GM13977 (cell line): Measurements from ENCODE around the gene FBXL15.

Source experiments
- DNase-seq: peaks from one replicate; pipeline ENCODE4 v3.0.0; 2012; ENCODE audit warnings: low spot score
- CTCF ChIP-seq: IDR thresholded peaks from 2 replicates; pipeline ENCODE4 v1.5.1; 2012; ENCODE audit warnings: mild to moderate bottlenecking, control low read depth; ENCODE audit not compliant: insufficient read depth; ENCODE audit errors: extremely low read depth, missing control alignments
- in situ Hi-C: fragments of 300-500 bp; cut with MboI; formaldehyde crosslinking; loops from one replicate; pipeline ENCODE4 v1.12.0; 2022; ENCODE audit warnings: low sequenced_read_pairs, low pct_unique_long_range_greater_than_20kb, mixed read lengths, inconsistent platforms; ENCODE audit not compliant: unreplicated experiment

FBXL15 gene

GRCh38 chr10:102402512-102402896 lies 18.1 kb upstream of the FBXL15 start:
- TF ChIP-seq CTCF, result no peak
- in situ Hi-C loops, result no loop called here
- no peak for DNase-seq

- no peak for TF ChIP-seq CTCF
- no peak for DNase-seq
- in situ Hi-C loops, result no loop called here
Observed at GRCh38 chr10:102403115-102403514, 17.5 kb upstream of the FBXL15 start.

GRCh38 chr10:102404361-102405107 lies 16.1 kb upstream of the FBXL15 start:
- TF ChIP-seq CTCF, result no peak
- in situ Hi-C loops, result no loop called here
- no peak for DNase-seq

- DNase-seq, result no peak
- no peak for TF ChIP-seq CTCF
- in situ Hi-C loops, result no loop called here
Observed at GRCh38 chr10:102405108-102405571, 15.5 kb upstream of the FBXL15 start.

GRCh38 chr10:102405632-102406031 lies 15.0 kb upstream of the FBXL15 start:
- TF ChIP-seq CTCF, result no peak
- in situ Hi-C loops, result no loop called here

GRCh38 chr10:102406815-102407214 lies 13.8 kb upstream of the FBXL15 start:
- no peak for DNase-seq
- no peak for TF ChIP-seq CTCF
- in situ Hi-C loops, result no loop called here

More at GRCh38 chr10:102405632-102406031, 15.0 kb upstream of the FBXL15 start:
- no peak for DNase-seq
